Stimulated activated memory B cell treated with anti-CD40 and anti-IgM and Interleukin-4, amounts not matched to agents 10 μg/mL and 1 μg/mL and 100 μg/mL, for 72 hours (primary cell): ENCODE results near the gene TGM2.

Source experiments
- ATAC-seq: fragments of 150-1000 bp; cut with Tn5 transposase; 2 replicates; pipeline ENCODE4 v1.10.0; 2021
- H3K27ac Mint-ChIP-seq: one replicate; pipeline ENCODE4 v1.8.0; 2022; ENCODE audit warnings: mild to moderate bottlenecking, mixed read lengths
- H3K27me3 Mint-ChIP-seq: one replicate; pipeline ENCODE4 v1.8.0; 2022; ENCODE audit warnings: mixed read lengths
- H3K36me3 Mint-ChIP-seq: one replicate; pipeline ENCODE4 v1.8.0; 2022; ENCODE audit warnings: mixed read lengths
- H3K4me1 Mint-ChIP-seq: one replicate; pipeline ENCODE4 v1.8.0; 2022; ENCODE audit warnings: mixed read lengths
- H3K4me3 Mint-ChIP-seq: one replicate; pipeline ENCODE4 v1.8.0; 2022; ENCODE audit warnings: mild to moderate bottlenecking, moderate library complexity, mixed read lengths
- H3K9me3 Mint-ChIP-seq: one replicate; pipeline ENCODE4 v1.8.0; 2022; ENCODE audit warnings: mixed read lengths

TGM2 gene

DNA sequence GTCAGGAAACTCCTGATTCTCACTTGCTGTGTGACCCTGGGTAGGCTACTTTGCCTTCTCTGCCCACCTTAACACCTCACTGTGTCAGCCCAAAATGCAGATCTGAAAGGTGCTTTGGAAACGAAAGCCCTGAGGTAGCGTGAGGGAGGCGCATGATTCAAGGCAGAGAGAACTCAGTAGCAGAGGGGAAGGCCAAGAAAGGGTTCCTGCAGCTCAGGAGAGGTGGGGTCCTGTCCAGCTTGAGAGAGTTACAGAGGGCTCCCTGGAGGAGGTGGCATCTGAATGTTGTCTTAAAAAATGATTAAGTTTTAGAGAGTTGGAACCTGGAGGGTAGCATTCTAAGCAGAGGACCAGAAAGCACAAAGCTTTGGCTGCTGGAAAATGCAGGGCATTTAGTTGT lies 13.6 kb downstream of the TGM2 start:
- no peaks in the 10 kb centered on the region for H3K27me3 Mint-ChIP-seq
- ATAC-seq, result peak; percentile 46
- H3K4me1 Mint-ChIP-seq, result peaks cover 54% of the 10 kb centered on the region
- peaks cover 3% of the 10 kb centered on the region for H3K9me3 Mint-ChIP-seq
- H3K36me3 Mint-ChIP-seq, result peaks cover 41% of the 10 kb centered on the region
- peak overlapping the region; percentile 86 for H3K27ac Mint-ChIP-seq
- peak overlapping the region; percentile 5 for H3K4me3 Mint-ChIP-seq

GRCh38 chr20:38150335-38151170 lies 14.5 kb downstream of the TGM2 start:
- Mint-ChIP-seq H3K36me3 (peaks cover 41% of the 10 kb centered on the region), H3K4me1 (peaks cover 53% of the 10 kb centered on the region), H3K27ac (peak overlapping the region; percentile 86), H3K9me3 (peaks cover 3% of the 10 kb centered on the region), H3K4me3 (no peak overlapping the region), H3K27me3 (no peaks in the 10 kb centered on the region)
- no peak for ATAC-seq

- Mint-ChIP-seq H3K36me3 (peaks cover 34% of the 10 kb centered on the region), H3K4me3 (no peak overlapping the region), H3K27me3 (no peaks in the 10 kb centered on the region), H3K9me3 (peaks cover 3% of the 10 kb centered on the region), H3K27ac (no peak overlapping the region), H3K4me1 (peaks cover 33% of the 10 kb centered on the region)
- ATAC-seq, result peak; percentile 18
Measured at GRCh38 chr20:38148328-38149102, 16.6 kb downstream of the TGM2 start.

GRCh38 chr20:38147751-38148150 lies 17.3 kb downstream of the TGM2 start:
- H3K9me3 Mint-ChIP-seq, result peaks cover 3% of the 10 kb centered on the region
- peaks cover 34% of the 10 kb centered on the region for H3K36me3 Mint-ChIP-seq
- H3K27me3 Mint-ChIP-seq, result no peaks in the 10 kb centered on the region
- H3K27ac Mint-ChIP-seq, result no peak overlapping the region
- no peak for ATAC-seq
- peaks cover 27% of the 10 kb centered on the region for H3K4me1 Mint-ChIP-seq
- no peak overlapping the region for H3K4me3 Mint-ChIP-seq

DNA sequence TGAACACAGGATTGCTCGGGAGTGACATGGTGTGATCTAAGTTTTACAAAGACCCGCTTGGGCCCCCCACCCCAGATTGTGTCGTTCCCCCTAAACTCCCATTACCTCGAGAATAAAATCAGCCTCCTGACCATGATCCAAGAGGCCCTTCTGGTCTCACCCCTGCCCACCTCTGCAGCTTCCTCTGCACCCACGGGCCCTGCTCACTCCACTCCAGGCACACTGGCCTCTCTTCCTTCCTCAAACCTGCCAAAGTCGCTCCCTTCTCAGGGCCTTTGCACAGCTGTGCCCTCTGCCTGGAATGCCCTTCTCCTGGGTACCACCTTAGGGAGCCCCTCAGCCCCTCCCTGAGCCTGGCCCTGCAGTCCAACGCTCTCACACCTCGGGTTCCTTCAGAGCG lies 17.9 kb downstream of the TGM2 start:
- peaks cover 37% of the 10 kb centered on the region for H3K36me3 Mint-ChIP-seq
- peaks cover 21% of the 10 kb centered on the region for H3K4me1 Mint-ChIP-seq
- H3K9me3 Mint-ChIP-seq, result peaks cover 3% of the 10 kb centered on the region
- H3K27ac Mint-ChIP-seq, result peak overlapping the region; percentile 41
- ATAC-seq, result no peak
- no peak overlapping the region for H3K4me3 Mint-ChIP-seq
- no peaks in the 10 kb centered on the region for H3K27me3 Mint-ChIP-seq

GRCh38 chr20:38146628-38147027 lies 18.4 kb downstream of the TGM2 start:
- H3K4me1 Mint-ChIP-seq, result peaks cover 18% of the 10 kb centered on the region
- H3K4me3 Mint-ChIP-seq, result no peak overlapping the region
- H3K27me3 Mint-ChIP-seq, result no peaks in the 10 kb centered on the region
- peaks cover 43% of the 10 kb centered on the region for H3K36me3 Mint-ChIP-seq
- H3K9me3 Mint-ChIP-seq, result peaks cover 3% of the 10 kb centered on the region
- ATAC-seq, result no peak
- H3K27ac Mint-ChIP-seq, result peak overlapping the region; percentile 41

GRCh38 chr20:38146156-38146555 lies 18.9 kb downstream of the TGM2 start:
- no peak overlapping the region for H3K4me3 Mint-ChIP-seq
- H3K4me1 Mint-ChIP-seq, result peaks cover 17% of the 10 kb centered on the region
- H3K27ac Mint-ChIP-seq, result no peak overlapping the region
- peaks cover 3% of the 10 kb centered on the region for H3K9me3 Mint-ChIP-seq
- no peaks in the 10 kb centered on the region for H3K27me3 Mint-ChIP-seq
- ATAC-seq, result no peak
- peaks cover 47% of the 10 kb centered on the region for H3K36me3 Mint-ChIP-seq

GRCh38 chr20:38145729-38146075 lies 19.4 kb downstream of the TGM2 start:
- Mint-ChIP-seq H3K27me3 (no peaks in the 10 kb centered on the region), H3K36me3 (peaks cover 45% of the 10 kb centered on the region), H3K9me3 (peaks cover 3% of the 10 kb centered on the region), H3K27ac (no peak overlapping the region), H3K4me3 (no peak overlapping the region), H3K4me1 (peaks cover 14% of the 10 kb centered on the region)
- ATAC-seq, result no peak

GRCh38 chr20:38144974-38145728 lies 19.9 kb downstream of the TGM2 start:
- Mint-ChIP-seq H3K4me3 (no peak overlapping the region), H3K9me3 (no peaks in the 10 kb centered on the region), H3K27me3 (no peaks in the 10 kb centered on the region), H3K27ac (no peak overlapping the region), H3K36me3 (peaks cover 40% of the 10 kb centered on the region), H3K4me1 (peaks cover 9% of the 10 kb centered on the region)
- ATAC-seq, result no peak

- Mint-ChIP-seq H3K27me3 (no peaks in the 10 kb centered on the region), H3K27ac (no peak overlapping the region), H3K4me3 (no peak overlapping the region)
Measured at GRCh38 chr20:38144598-38144973, 20.5 kb downstream of the TGM2 start.

DNA sequence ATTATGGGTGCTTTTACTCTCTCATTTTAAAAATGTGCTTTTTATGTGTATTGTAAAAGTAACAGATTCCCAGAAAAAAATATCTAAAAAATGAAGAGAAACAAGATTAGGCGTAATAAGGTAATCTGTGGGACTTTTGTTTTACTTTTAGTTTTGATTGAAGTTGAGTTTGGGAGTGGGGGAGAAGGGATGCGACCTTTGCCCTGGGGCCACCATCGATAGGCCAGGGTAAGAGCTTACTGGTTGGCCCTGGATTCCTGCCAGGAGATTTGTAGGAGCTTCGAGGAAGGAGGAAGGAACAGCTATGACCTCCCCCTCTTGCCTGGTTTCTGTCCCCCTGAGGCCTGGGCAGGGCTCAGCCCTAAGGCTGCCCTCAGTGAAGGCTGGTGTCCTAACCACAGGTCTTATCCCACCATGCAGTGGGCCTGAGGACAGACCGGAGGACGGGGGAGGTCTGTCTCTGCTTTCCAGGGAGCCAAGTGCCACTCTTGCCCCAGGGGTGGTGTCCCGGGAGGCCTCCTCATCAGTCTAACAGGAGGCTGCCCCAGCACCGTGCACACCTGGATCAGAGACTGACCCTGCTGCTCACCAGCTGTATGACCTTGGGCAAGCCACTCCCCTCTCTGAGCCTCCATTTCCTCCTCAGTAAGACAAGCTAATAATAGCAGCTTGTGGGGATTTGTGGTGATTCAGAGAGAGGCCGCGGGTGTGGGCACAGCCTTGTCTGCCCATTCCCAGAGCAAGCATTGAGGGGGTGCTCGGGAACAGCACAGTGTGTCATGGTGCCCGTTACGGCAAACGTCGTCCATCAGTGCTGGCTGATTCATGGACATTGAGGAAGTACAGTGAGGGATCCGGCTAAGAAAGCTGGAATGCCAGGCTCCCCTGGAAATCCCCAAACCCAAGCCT lies 21.2 kb downstream of the TGM2 start:
- Mint-ChIP-seq H3K4me3 (no peak overlapping the region), H3K27ac (peak overlapping the region; percentile 19), H3K9me3 (no peaks in the 10 kb centered on the region), H3K4me1 (peaks cover 6% of the 10 kb centered on the region), H3K27me3 (no peaks in the 10 kb centered on the region), H3K36me3 (peaks cover 39% of the 10 kb centered on the region)
- no peak for ATAC-seq

More at GRCh38 chr20:38144598-38144973, 20.5 kb downstream of the TGM2 start:
- no peak for ATAC-seq
- no peaks in the 10 kb centered on the region for H3K9me3 Mint-ChIP-seq
- H3K4me1 Mint-ChIP-seq, result peaks cover 6% of the 10 kb centered on the region
- peaks cover 38% of the 10 kb centered on the region for H3K36me3 Mint-ChIP-seq

DNA sequence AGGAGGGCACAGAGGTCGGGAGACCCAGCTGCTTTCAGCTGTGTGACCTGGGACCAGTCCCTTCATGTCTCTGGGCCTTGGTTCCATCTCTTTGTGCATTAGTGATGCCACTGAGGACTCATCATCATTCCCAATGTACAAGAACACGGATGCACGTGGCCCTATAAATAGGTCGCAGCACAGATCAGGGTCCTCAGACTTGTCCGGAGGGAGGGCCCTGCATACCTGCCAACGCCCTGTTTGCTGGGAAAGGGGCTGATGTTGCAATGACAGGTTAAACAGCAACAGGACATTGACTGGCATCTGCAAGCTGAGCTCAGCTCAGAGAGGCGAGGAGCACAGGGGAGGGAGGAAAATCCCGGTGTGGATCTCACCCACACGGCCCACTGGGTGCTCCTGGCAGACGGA lies 21.8 kb downstream of the TGM2 start:
- Mint-ChIP-seq H3K4me1 (peaks cover 6% of the 10 kb centered on the region), H3K27me3 (no peaks in the 10 kb centered on the region), H3K36me3 (peaks cover 39% of the 10 kb centered on the region), H3K27ac (peak overlapping the region; percentile 19), H3K9me3 (no peaks in the 10 kb centered on the region), H3K4me3 (no peak overlapping the region)
- ATAC-seq, result no peak

DNA sequence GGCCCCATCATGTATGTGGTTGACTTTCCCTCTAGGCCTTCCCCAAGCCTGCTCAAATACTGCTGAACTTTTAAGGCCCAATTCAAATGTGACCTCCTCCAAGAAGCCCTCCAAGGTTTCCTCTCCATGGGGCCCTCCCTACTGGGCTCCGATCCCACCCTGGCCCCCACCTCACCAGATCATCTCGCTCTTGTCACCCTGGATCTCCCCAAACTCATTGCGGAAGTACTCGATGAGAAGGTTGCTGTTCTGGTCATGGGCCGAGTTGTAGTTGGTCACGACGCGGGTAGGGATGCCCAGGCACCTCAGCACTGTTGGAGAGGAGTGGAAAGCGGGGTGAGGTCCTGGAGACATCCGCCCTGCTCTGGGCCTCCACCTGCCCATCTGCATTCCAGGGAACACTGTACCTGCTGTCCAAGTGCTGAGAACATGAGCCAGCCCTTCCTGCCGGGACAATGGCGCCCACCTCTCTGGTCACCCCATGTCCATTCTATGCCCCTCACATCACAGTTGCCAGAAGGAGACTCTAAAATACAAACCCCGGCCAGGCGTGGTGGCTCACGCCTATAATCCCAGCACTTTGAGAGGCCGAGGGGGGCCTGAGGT lies 23.1 kb downstream of the TGM2 start:
- Mint-ChIP-seq H3K4me1 (peaks cover 6% of the 10 kb centered on the region), H3K9me3 (no peaks in the 10 kb centered on the region), H3K36me3 (peaks cover 39% of the 10 kb centered on the region), H3K27me3 (no peaks in the 10 kb centered on the region), H3K4me3 (no peak overlapping the region), H3K27ac (peak overlapping the region; percentile 28)
- ATAC-seq, result no peak

- no peaks in the 10 kb centered on the region for H3K9me3 Mint-ChIP-seq
- H3K27me3 Mint-ChIP-seq, result no peaks in the 10 kb centered on the region
- H3K4me1 Mint-ChIP-seq, result peaks cover 6% of the 10 kb centered on the region
- no peak for ATAC-seq
- peak overlapping the region; percentile 28 for H3K27ac Mint-ChIP-seq
- peaks cover 34% of the 10 kb centered on the region for H3K36me3 Mint-ChIP-seq
- H3K4me3 Mint-ChIP-seq, result no peak overlapping the region
Measured at GRCh38 chr20:38141204-38141888, 23.7 kb downstream of the TGM2 start.
